Measurements from ENCODE around the gene PAQR3. TPM values are rescaled to one million over a fixed set of nuclear protein-coding genes. Genes with fewer than 3 reads are reported as not detected.
A peak's percentile ranks its signal among the peaks of the same experiment; 100 is the strongest.

Gene PAQR3
- polyA plus RNA-seq, 2 donors: 2.1 to 4.0 TPM

- Histone ChIP-seq H3K4me3 (ENCODE audit: low read depth in 1 of 2, low read length in 2 of 2) (no peak overlapping the region), H3K36me3 (ENCODE audit: control insufficient read depth in 2 of 2, insufficient read depth in 2 of 2, low read length in 1 of 2) (no peaks in the 10 kb centered on the region), H3K27me3 (ENCODE audit: control insufficient read depth in 1 of 2, insufficient read depth in 2 of 2, low read length in 2 of 2) (no peaks in the 10 kb centered on the region), H3K4me1 (ENCODE audit: control insufficient read depth in 2 of 2, insufficient read depth in 2 of 2, low read length in 1 of 2) (no peaks in the 10 kb centered on the region), H3K27ac (ENCODE audit: low read depth in 2 of 2, low read length in 1 of 2) (no peak overlapping the region), H3K9me3 (ENCODE audit: control insufficient read depth in 2 of 2, insufficient read depth in 1 of 2, low read depth in 1 of 2, low read length in 1 of 2) (no peaks in the 10 kb centered on the region)
- WGBS, 2 donors: 41 to 42% methylated on average over 11 of the region's 11 CpGs
Observed at GRCh38 chr4:78953769-78954666, 14.8 kb upstream of the PAQR3 start.

GRCh38 chr4:78953231-78953630 is 14.0 kb upstream of the PAQR3 start:
- Histone ChIP-seq H3K27ac (ENCODE audit: low read depth in 2 of 2, low read length in 1 of 2) (no peak overlapping the region), H3K9me3 (ENCODE audit: control insufficient read depth in 2 of 2, insufficient read depth in 1 of 2, low read depth in 1 of 2, low read length in 1 of 2) (no peaks in the 10 kb centered on the region), H3K36me3 (ENCODE audit: control insufficient read depth in 2 of 2, insufficient read depth in 2 of 2, low read length in 1 of 2) (no peaks in the 10 kb centered on the region), H3K27me3 (ENCODE audit: control insufficient read depth in 1 of 2, insufficient read depth in 2 of 2, low read length in 2 of 2) (no peaks in the 10 kb centered on the region), H3K4me3 (ENCODE audit: low read depth in 1 of 2, low read length in 2 of 2) (no peak overlapping the region), H3K4me1 (ENCODE audit: control insufficient read depth in 2 of 2, insufficient read depth in 2 of 2, low read length in 1 of 2) (no peaks in the 10 kb centered on the region)
- 85 to 90% methylated on average over 5 of the region's 5 CpGs for WGBS, 2 donors

- Histone ChIP-seq H3K4me1 (ENCODE audit: control insufficient read depth in 2 of 2, insufficient read depth in 2 of 2, low read length in 1 of 2) (no peaks in the 10 kb centered on the region), H3K36me3 (ENCODE audit: control insufficient read depth in 2 of 2, insufficient read depth in 2 of 2, low read length in 1 of 2) (no peaks in the 10 kb centered on the region), H3K4me3 (ENCODE audit: low read depth in 1 of 2, low read length in 2 of 2) (no peak overlapping the region), H3K9me3 (ENCODE audit: control insufficient read depth in 2 of 2, insufficient read depth in 1 of 2, low read depth in 1 of 2, low read length in 1 of 2) (no peaks in the 10 kb centered on the region), H3K27ac (ENCODE audit: low read depth in 2 of 2, low read length in 1 of 2) (no peak overlapping the region), H3K27me3 (ENCODE audit: control insufficient read depth in 1 of 2, insufficient read depth in 2 of 2, low read length in 2 of 2) (no peaks in the 10 kb centered on the region)
- WGBS, 2 donors: 66 to 71% methylated on average over 3 of the region's 3 CpGs
Observed at GRCh38 chr4:78951862-78952472, 12.7 kb upstream of the PAQR3 start.

- Histone ChIP-seq H3K9me3 (ENCODE audit: control insufficient read depth in 2 of 2, insufficient read depth in 1 of 2, low read depth in 1 of 2, low read length in 1 of 2) (no peaks in the 10 kb centered on the region), H3K4me3 (ENCODE audit: low read depth in 1 of 2, low read length in 2 of 2) (no peak overlapping the region), H3K27ac (ENCODE audit: low read depth in 2 of 2, low read length in 1 of 2) (no peak overlapping the region), H3K27me3 (ENCODE audit: control insufficient read depth in 1 of 2, insufficient read depth in 2 of 2, low read length in 2 of 2) (no peaks in the 10 kb centered on the region), H3K4me1 (ENCODE audit: control insufficient read depth in 2 of 2, insufficient read depth in 2 of 2, low read length in 1 of 2) (no peaks in the 10 kb centered on the region), H3K36me3 (ENCODE audit: control insufficient read depth in 2 of 2, insufficient read depth in 2 of 2, low read length in 1 of 2) (no peaks in the 10 kb centered on the region)
- 75 to 79% methylated on average over 1 of the region's 1 CpG for whole genome bisulfite sequencing, 2 donors
Observed at GRCh38 chr4:78949735-78950134, 10.5 kb upstream of the PAQR3 start.

DNA sequence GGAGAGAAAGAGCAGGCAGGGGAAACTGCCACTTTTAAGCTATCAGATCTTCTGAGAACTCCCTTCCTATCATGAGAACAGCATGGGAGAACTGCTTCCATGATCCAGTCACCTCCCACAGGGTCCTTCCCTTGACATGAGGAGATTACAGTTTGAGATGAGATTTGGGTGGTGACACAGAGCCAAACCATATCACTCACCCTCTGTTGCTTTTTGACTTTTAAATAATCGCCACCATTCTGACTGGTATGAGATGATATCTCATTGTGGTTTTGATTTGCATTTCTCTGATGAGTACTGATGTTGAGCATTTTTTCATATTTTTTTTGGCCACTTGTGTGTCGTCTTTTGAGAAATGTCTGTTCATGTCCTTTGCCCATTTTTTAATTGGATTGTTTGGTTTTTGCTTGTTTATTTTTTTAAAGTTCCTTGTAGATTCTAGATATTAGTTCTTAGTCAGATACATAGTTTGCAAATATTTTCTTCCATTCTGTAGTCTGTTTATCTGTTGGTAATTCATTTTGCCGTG is 6.5 kb upstream of the PAQR3 start:
- H3K4me1 ChIP-seq (ENCODE audit: control insufficient read depth in 2 of 2, insufficient read depth in 2 of 2, low read length in 1 of 2): no peaks in the 10 kb centered on the region
- WGBS, 2 donors: 82 to 83% methylated on average over 3 of the region's 3 CpGs
- H3K4me3 ChIP-seq (ENCODE audit: low read depth in 1 of 2, low read length in 2 of 2): no peak overlapping the region
- no peaks in the 10 kb centered on the region for H3K9me3 ChIP-seq (ENCODE audit: control insufficient read depth in 2 of 2, insufficient read depth in 1 of 2, low read depth in 1 of 2, low read length in 1 of 2)
- H3K27ac ChIP-seq (ENCODE audit: low read depth in 2 of 2, low read length in 1 of 2): no peak overlapping the region
- no peaks in the 10 kb centered on the region for H3K27me3 ChIP-seq (ENCODE audit: control insufficient read depth in 1 of 2, insufficient read depth in 2 of 2, low read length in 2 of 2)
- H3K36me3 ChIP-seq (ENCODE audit: control insufficient read depth in 2 of 2, insufficient read depth in 2 of 2, low read length in 1 of 2): no peaks in the 10 kb centered on the region

DNA sequence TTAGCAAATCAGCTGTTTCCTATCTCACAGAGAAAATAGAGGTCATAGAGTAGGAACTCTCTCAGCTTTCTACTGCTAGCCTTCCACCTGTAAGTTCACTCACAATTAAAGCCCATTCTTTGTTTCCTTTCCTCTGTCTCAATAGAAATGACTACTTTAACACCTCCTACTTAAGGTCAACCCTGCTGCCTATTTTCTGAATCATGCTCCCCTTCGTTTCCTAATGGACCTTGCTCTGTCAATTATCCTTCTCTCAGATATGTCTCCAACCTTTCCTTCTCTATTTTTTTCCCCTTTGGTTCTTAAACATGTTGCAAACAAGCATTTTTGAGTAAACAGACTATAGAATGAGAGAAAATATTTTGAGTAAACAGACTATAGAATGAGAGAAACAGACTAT is 5.1 kb upstream of the PAQR3 start:
- no peak overlapping the region for H3K27ac ChIP-seq (ENCODE audit: low read depth in 2 of 2, low read length in 1 of 2)

GRCh38 chr4:78940752-78941151 is 1.5 kb upstream of the PAQR3 start:
- H3K9me3 ChIP-seq (ENCODE audit: control insufficient read depth in 2 of 2, insufficient read depth in 1 of 2, low read depth in 1 of 2, low read length in 1 of 2): no peaks in the 10 kb centered on the region
- whole genome bisulfite sequencing, 2 donors: 93 to 94% methylated on average over 5 of the region's 5 CpGs
- H3K36me3 ChIP-seq (ENCODE audit: control insufficient read depth in 2 of 2, insufficient read depth in 2 of 2, low read length in 1 of 2): no peaks in the 10 kb centered on the region
- no peaks in the 10 kb centered on the region for H3K27me3 ChIP-seq (ENCODE audit: control insufficient read depth in 1 of 2, insufficient read depth in 2 of 2, low read length in 2 of 2)
- no peak overlapping the region for H3K4me3 ChIP-seq (ENCODE audit: low read depth in 1 of 2, low read length in 2 of 2)
- H3K4me1 ChIP-seq (ENCODE audit: control insufficient read depth in 2 of 2, insufficient read depth in 2 of 2, low read length in 1 of 2): peaks cover 0 to 4% of the 10 kb centered on the region in 2 donors
- H3K27ac ChIP-seq (ENCODE audit: low read depth in 2 of 2, low read length in 1 of 2): no peak overlapping the region

More for the DNA sequence above, 5.1 kb upstream of the PAQR3 start:
- H3K9me3 ChIP-seq (ENCODE audit: control insufficient read depth in 2 of 2, insufficient read depth in 1 of 2, low read depth in 1 of 2, low read length in 1 of 2): no peaks in the 10 kb centered on the region
- no peaks in the 10 kb centered on the region for H3K27me3 ChIP-seq (ENCODE audit: control insufficient read depth in 1 of 2, insufficient read depth in 2 of 2, low read length in 2 of 2)
- WGBS, 2 donors: 32 to 40% methylated on average over 1 of the region's 1 CpG
- H3K4me3 ChIP-seq (ENCODE audit: low read depth in 1 of 2, low read length in 2 of 2): no peak overlapping the region
- no peaks in the 10 kb centered on the region for H3K4me1 ChIP-seq (ENCODE audit: control insufficient read depth in 2 of 2, insufficient read depth in 2 of 2, low read length in 1 of 2)
- no peaks in the 10 kb centered on the region for H3K36me3 ChIP-seq (ENCODE audit: control insufficient read depth in 2 of 2, insufficient read depth in 2 of 2, low read length in 1 of 2)

- no peaks in the 10 kb centered on the region for H3K36me3 ChIP-seq (ENCODE audit: control insufficient read depth in 2 of 2, insufficient read depth in 2 of 2, low read length in 1 of 2)
- H3K27me3 ChIP-seq (ENCODE audit: control insufficient read depth in 1 of 2, insufficient read depth in 2 of 2, low read length in 2 of 2): no peaks in the 10 kb centered on the region
- H3K9me3 ChIP-seq (ENCODE audit: control insufficient read depth in 2 of 2, insufficient read depth in 1 of 2, low read depth in 1 of 2, low read length in 1 of 2): no peaks in the 10 kb centered on the region
- H3K4me3 ChIP-seq (ENCODE audit: low read depth in 1 of 2, low read length in 2 of 2): peak overlapping the region; percentile 80 to 86
- peaks cover 0 to 4% of the 10 kb centered on the region in 2 donors for H3K4me1 ChIP-seq (ENCODE audit: control insufficient read depth in 2 of 2, insufficient read depth in 2 of 2, low read length in 1 of 2)
- WGBS, 2 donors: 1 to 2% methylated on average over 9 of the region's 9 CpGs
- no peak overlapping the region for H3K27ac ChIP-seq (ENCODE audit: low read depth in 2 of 2, low read length in 1 of 2)
Observed at GRCh38 chr4:78939667-78940008, 400 bp upstream of the PAQR3 start.

DNA sequence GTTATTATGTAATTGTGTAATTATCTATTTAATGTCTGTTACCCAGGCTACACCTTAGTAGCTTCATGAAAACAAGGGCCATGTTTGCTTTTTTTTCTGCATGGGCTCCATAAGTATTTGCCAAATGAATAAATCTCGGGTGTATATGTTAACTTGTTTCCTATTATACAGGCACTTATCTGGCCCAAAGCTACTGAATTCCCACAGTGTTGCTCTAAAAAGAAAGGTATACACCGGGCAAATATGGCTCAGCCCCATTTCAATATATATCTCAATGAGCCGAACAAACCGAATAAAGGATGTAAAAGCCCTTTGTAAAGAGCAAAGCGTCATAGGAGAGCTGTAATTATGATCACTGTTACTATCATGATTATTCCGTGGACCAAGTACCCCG is 767 bp downstream of the PAQR3 start:
- Histone ChIP-seq H3K36me3 (ENCODE audit: control insufficient read depth in 2 of 2, insufficient read depth in 2 of 2, low read length in 1 of 2) (no peaks in the 10 kb centered on the region), H3K27ac (ENCODE audit: low read depth in 2 of 2, low read length in 1 of 2) (no peak overlapping the region), H3K27me3 (ENCODE audit: control insufficient read depth in 1 of 2, insufficient read depth in 2 of 2, low read length in 2 of 2) (no peaks in the 10 kb centered on the region), H3K4me3 (ENCODE audit: low read depth in 1 of 2, low read length in 2 of 2) (peak overlapping the region; percentile 80 to 86), H3K4me1 (ENCODE audit: control insufficient read depth in 2 of 2, insufficient read depth in 2 of 2, low read length in 1 of 2) (peaks cover 0 to 4% of the 10 kb centered on the region in 2 donors), H3K9me3 (ENCODE audit: control insufficient read depth in 2 of 2, insufficient read depth in 1 of 2, low read depth in 1 of 2, low read length in 1 of 2) (no peaks in the 10 kb centered on the region)
- WGBS, 2 donors: 3% methylated on average over 7 of the region's 7 CpGs

All from esophagus (tissue), 2 donors.